ENCODE results near the gene ATG16L1.

- TF ChIP-seq, protein P1, sequence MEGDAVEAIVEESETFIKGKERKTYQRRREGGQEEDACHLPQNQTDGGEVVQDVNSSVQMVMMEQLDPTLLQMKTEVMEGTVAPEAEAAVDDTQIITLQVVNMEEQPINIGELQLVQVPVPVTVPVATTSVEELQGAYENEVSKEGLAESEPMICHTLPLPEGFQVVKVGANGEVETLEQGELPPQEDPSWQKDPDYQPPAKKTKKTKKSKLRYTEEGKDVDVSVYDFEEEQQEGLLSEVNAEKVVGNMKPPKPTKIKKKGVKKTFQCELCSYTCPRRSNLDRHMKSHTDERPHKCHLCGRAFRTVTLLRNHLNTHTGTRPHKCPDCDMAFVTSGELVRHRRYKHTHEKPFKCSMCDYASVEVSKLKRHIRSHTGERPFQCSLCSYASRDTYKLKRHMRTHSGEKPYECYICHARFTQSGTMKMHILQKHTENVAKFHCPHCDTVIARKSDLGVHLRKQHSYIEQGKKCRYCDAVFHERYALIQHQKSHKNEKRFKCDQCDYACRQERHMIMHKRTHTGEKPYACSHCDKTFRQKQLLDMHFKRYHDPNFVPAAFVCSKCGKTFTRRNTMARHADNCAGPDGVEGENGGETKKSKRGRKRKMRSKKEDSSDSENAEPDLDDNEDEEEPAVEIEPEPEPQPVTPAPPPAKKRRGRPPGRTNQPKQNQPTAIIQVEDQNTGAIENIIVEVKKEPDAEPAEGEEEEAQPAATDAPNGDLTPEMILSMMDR (conservative IDR thresholded peaks at IDR 0.05 in 1 of 2, IDR thresholded peaks at IDR 0.05 in 1 of 2; ENCODE audit: low read depth in 1 of 2, low read length in 2 of 2), result no peak
- no peak for TF ChIP-seq EZH2 (IDR thresholded peaks at IDR 0.05; ENCODE audit: low read length, missing control alignments)
Observed at GRCh38 chr2:233288663-233289062, 37.2 kb downstream of the ATG16L1 start.

Measured in fibroblast of lung (primary cell).